GM12873 (cell line): ENCODE results near the gene TRAFD1.

ENCODE experiments used
- CTCF ChIP-seq: IDR thresholded peaks from 2 replicates; pipeline ENCODE4 v1.5.1; 2012; ENCODE audit warnings: low read depth, mild to moderate bottlenecking, moderate library complexity, low read length, control low read depth; ENCODE audit not compliant: insufficient read depth; ENCODE audit errors: missing control alignments

TRAFD1 gene

GRCh38 chr12:112185093-112185923, 59.9 kb downstream of the TRAFD1 start:
- TF ChIP-seq CTCF = no peak

- TF ChIP-seq CTCF = no peak
Measured at GRCh38 chr12:112188130-112188830, 62.9 kb downstream of the TRAFD1 start.

DNA sequence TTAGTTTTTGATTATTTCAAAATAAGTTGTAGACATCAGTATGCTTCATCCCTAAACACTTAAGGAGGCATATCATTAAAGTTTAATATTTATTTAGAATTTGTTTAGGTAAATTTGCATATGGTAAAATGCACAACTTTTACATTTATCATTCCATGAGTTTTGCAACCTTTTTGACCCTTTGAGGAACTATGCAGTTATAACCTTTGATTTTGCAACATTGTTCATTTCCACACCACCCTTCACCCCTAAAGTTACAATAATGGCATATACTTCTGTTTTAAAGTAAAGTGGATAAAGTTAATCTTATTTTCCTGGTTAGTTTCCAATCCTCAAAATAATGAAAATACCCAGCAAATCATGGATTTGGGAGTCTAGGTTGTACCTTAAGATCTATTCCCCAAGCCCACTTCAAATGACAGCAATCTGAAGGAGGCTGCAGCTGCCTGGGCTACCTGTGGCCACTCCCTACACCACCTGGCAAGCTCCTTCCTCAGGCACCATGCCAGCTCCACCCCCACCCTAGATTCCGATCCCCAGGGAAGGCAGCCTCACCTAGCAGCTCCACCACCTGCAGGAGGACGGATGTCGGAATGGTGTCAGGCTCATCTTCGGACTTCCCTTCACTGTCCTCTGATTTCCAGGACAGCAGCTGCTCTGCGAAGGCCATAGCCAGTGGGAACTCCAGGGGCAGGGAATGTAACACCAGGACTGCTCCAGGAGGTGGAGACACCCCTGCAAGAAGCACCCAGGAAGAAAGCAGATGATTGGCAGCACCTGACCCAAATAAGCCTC, 65.1 kb downstream of the TRAFD1 start:
- no peak for TF ChIP-seq CTCF

DNA sequence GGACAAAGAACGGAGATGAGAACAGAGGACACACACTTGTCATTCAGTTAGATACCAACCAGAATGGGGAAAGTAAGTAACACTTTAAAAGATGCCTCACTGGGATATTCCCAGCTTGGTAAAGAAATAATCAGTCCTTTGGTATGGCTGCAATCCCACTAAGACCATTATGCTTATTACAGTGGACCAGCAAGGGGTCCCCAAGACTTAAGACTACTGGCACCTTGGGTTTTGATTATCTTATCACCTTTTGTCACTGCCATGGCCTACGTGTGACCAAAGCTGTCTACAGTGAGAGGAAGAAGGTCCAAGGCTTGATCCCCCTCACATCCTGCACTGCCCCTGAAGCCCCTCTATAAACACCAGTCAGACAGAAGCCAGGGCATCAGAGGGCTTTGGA, 65.8 kb downstream of the TRAFD1 start:
- TF ChIP-seq CTCF = no peak

- TF ChIP-seq CTCF = no peak
Measured at GRCh38 chr12:112191840-112192321, 66.5 kb downstream of the TRAFD1 start.

DNA sequence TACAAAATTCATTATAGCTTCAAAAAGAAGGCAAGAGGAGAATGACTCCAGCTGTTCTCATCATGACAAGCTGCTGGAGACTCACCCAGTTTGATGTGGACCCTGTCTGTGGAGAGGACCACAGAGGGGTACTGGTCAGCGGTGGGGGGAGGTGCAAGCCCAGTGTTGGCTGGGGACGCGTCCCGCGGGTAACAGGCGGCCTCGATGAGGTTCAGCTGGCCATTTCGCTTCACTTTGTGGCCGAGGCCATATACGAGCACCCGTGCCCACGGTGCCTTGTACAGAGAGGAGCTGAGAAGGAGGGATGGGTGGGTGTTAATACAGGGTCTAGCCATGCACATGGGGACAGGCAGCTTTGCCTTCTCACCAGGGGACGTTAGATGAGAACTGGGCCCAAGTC, 67.1 kb downstream of the TRAFD1 start:
- no peak for TF ChIP-seq CTCF
